ENCODE measurements around the gene ELK3. TPM values are rescaled to one million over a fixed set of nuclear protein-coding genes. Genes with fewer than 3 reads are reported as not detected.

ELK3 gene
- 4.8 and 5.1 TPM in 2 replicates for polyA plus RNA-seq (2014; cell fraction: cytosol; rRNA removed)
- polyA plus RNA-seq (2014; cell fraction: nucleus; rRNA removed), result 3.1 and 4.1 TPM in 2 replicates

DNA sequence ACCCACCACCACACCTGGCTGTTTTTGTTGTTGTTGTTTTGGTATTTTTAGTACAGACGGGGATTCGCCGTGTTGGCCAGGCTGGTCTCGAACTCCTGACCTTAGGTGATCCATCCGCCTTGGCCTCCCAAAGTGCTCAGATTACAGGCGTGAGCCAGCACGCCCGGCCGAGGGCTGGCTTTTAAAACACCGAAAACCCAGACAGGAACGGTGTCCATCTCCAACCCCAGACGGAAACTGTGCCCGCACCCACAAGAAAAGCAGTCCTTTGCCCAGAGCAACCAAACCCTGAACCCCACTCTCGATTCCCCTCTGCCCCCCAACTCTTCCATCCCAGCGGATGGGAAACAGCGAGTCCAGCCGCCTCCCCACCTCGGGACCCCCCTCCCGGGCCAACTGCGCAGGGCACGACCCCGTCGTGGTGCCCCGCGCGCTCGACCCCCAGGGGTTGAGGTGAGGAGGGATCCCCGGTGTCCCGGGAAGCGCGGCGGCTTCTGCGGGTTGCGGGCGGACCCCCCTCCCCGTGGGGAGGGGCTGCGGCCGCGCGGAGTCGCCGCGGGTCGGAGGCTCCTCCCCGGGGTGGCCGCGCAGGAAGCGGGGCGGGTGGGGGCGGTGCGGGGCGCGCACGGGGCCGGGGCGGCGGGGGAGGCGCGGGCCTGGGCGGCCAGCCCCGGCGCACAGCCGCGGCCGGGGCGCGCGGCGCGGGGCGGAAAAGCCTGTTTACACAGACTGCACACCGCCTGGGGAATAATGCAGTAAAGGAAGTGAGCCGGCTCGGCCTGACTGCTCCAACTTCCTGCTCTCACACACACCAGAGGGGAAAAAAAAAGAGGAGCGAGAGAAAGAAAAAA, at the start of gene ELK3:
TSS of gene ELK3 (plus strand) at position 651 of the 851 bp plus-strand sequence.
- peak; percentile 52 for DNase-seq (ENCODE audit: low spot score)

DNA sequence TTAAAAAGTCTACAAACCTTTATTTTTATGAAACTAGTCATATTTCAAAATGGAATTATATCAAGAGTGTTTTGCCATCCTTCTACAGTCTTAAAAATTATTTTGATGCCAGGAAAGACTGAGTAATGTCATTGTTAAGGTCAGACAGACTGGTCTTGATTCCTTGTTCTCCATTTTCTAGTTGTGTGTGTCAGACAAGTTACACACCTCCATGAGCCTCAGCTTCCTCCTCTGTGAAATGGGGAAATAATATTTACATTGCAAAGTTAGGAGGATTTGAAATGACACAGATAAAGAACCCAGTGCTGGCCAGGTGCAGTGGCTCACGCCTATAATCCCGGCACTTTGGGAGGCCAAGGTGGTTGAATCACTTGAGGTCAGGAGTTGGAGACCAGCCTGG, 47.4 kb upstream of the ELK3 start:
- DNase-seq (ENCODE audit: low spot score), result no peak

DNA sequence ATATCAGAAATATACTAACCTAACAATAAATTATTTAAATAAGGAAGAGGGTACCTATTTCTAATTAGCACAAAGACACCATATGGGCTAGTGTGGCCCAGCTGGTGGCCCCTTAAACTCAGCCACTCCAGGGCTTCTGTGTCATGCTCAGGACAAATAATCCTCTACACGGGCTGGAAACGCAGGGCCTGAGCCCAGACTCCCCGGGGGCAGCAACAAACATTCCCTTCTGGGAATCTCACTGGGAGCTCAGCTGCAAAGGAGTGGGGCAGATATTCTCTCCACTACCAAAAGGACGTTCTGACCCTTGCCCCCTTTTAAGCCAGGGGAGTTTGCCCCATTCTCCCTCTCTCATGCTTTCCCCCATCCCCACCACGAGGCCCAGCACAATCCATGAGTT, 43.7 kb upstream of the ELK3 start:
- DNase-seq (ENCODE audit: low spot score), result no peak

DNA sequence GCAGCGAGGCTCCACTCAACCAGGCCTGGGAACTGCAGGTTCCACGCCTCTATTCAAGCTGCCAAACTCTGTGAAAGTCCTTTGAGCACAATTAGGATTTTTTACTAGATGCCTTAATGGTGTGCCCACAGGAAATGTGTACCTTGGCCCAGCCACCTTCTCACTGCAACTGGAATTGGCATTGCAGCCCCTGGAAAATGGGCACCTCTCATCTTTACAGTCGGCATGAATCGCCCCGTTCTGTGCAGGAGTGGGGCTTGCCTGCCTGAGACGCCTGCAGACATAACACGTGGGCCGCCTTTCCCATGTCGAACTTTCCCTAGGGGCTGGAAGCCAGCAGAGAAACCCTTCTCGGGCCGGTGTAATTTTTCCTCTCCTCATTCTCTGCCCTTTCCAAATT, 42.0 kb upstream of the ELK3 start:
- DNase-seq (ENCODE audit: low spot score), result peak; percentile 37

DNA sequence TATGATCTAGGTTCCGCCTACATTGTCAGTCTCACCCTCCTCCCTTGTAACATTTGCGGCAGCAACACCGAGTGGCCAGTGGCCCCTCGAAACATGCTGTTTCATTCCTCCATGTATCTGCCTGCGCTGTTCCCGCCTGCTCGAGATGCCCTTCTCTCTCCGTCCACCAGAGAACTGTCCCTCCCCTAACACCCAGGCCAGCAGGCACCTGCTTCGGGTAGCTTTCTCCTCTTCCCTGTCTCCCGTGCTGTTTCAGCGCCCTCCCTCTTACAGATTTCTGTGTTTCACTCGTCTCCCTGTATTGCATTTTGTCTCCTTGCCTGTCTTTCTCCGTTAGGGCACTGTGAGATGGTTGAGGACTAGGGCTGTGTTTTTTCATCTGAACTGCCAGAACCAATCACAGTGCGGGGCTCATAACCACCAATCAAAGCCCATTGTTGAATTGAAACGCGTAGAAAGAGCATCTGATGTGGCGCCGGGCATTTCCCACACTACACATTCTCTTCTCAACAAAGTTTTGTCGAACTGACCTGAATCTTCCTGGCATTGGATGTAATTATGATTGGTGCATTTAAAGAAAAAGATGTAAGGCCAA, 40.9 kb upstream of the ELK3 start:
- peak; percentile 81 for DNase-seq (ENCODE audit: low spot score)

DNA sequence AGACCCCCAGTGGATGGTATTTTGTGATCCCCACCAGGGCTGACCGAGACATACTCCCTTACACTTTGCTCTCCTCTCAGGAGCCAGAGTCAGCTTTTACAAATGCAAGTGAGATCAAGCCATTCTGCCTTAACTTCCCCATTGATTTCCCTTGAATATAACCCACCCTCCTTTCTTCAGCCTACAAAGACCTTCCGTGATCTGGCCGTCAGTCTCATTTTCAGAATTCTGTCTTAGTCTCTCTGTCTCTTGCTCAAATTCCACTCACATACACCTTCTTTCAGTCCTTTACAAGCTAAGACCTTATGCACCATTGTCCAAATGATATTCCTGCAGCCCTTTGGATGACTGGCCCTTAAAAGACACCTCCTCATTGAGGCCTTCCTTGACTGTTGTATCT, 39.0 kb upstream of the ELK3 start:
- DNase-seq (ENCODE audit: low spot score), result no peak

DNA sequence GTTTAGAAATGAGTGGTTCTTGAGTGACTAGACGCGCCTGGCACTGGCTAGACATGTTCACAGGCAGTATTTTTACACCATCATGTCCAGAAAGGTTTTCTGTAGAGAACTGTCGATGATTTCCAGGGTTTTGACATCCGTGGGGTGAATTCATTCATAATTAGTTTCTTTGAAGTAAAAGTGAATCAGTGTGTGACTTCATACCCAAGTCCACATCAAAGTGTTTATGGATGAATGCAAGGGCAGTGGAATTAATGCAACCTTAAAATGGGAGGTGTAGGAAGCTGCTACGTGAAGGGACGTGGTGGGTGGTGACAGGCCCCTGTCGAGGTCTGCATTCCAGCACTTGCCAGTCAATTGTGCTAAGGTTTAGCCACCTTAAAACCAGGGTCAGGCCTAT, 38.4 kb upstream of the ELK3 start:
- DNase-seq (ENCODE audit: low spot score), result no peak

DNA sequence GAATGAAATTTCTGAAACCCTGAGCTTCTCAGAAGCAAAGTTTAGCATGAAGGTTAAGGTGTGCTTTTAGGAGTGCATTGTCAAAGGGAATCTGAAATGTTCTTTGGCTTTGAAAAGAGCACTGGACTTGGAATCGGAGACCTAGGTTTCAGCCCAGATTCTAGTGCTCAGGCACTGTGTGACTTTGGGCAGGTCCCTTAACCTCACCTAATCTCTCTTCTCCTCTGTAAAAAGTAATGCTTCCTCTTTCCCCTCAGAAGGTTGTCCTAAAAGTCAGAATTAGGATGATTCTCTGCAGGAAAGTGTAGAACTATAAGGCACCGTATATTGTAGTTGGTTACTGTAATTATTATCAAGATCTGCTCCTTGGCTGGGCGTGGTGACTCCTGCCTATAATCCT, 38.0 kb upstream of the ELK3 start:
- no peak for DNase-seq (ENCODE audit: low spot score)

DNA sequence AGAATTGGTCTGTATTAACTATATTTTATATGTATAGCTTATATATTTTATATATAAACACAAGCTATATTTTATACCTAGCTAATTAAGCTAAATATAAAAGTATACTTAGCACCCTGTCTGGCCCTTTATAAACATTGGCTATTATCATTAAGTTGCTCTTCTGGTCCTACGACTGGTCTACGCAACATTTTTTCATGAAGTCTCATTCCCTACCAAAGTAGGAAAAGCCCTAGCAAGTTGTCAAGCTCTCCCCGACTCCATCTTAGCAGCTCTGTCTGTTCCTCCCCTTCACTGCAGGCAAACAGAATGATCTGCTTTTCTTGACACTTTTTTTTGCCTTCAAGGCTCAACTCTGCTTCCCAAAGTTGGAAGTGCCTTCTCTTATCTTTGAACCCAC, 36.7 kb upstream of the ELK3 start:
- no peak for DNase-seq (ENCODE audit: low spot score)

DNA sequence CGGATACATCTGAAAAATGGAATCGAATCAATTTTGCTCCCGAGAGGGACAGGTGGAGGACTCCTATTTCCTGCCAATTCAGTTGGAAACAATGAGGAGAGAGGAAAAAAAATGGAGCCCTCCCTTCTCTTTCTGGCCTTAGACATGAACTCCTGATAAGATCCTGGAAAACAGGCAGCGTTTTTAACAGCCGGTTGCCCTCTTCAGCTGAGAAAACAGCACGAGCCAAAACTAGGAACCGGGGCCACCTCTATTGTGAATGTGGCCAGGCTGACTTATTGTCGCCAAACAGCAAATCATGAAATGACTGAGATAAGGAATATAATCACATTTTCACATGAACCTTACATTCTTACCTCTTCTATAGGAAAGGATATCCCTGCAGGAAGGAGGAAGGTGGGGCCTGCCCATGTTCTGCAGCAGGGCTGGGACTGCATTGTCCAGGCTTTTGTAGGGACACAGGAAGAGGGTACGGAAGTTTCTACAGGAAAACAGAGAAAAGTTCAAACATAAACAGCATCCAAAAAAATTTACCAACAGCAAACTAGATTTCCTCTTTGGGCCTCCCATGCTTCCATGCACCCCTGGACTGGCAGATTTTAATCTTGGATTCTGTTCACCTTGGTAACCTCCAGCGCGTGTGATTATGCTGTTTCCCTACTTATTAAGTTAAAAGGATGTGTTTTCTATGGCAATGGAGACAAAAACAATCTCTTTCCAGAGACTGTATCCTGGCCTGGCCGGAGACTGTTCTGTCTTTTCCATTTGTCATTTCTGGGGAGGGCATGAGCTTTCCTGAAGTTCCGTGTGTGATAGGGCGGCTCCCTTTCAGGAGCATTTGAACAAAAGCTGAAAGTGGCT, 29.0 kb upstream of the ELK3 start:
- DNase-seq (ENCODE audit: low spot score), result peak; percentile 19

DNA sequence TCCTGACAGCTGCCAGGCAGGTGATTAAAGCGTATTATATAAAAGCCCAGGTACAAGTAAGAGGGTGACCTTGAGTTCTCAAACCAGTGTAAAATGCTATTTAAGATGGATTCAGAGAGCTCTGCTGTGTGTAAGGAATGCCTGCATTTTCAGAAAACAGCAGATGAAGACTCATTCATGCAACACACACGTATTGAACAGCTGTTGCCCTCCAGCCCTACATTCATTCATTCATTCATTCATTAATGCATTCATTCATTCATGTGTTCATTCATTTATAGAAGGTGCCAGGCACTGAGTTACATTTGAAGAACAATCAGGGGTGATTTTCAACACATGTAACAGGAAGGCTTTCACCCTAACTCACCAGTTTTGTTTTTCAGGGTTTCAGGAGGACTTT, 27.4 kb upstream of the ELK3 start:
- DNase-seq (ENCODE audit: low spot score), result no peak

DNA sequence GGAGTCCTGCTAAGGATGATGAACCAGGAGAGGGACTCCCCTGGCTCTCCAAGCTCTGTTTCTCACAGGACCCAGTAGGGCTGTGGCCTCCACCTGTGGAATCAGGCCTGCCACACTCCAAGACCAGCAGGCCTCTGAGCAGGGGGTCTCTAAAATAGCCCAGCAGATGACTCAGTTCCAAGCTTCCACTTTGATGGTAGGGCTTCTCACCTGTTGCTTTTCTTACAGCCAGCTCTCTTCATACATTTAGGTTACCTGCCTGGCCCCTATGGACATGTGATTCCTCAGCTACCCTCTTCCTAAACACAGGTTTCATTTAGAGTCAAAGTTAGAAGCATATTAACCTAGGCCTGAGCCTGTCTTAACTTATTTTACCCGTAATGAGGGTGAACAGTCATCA, 26.7 kb upstream of the ELK3 start:
- DNase-seq (ENCODE audit: low spot score), result no peak

DNA sequence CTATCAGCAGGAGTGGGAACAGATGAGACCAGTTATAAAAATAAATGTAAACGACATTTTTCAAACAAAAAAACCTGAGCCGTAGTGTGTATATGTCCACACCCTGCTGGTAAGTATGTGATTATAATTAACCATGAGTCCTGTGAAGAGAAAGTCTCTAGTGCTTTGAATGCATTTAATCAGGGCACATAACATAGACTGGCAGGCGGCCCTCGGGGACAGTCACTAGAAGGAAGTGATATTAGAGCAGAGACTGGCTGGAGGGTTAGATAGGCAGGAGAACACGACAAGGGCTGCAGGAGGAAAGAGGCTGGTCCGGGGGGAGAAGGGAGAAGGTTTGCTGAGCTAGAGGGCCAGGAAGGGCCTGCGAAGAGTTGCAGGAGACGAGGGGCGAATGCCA, 23.8 kb upstream of the ELK3 start:
- DNase-seq (ENCODE audit: low spot score), result no peak

DNA sequence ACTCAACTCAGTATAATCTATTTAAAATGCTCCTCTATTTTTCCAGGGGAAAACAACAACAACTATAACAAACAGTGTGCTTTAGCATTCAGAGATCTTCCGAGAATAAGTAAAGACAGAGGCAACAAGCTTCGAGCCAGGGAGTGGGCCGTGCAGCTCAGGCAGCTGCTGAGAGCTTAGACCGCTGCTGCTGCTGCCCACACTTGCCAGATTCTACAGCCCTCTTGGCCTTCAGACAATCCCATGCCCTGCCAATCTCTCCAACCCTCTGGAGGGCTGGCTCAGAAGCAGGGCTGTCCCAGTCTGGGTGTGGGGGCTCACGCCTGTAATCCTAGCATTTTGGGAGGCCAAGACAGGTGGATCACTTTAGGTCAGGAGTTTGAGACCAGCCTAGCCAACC, 23.4 kb upstream of the ELK3 start:
- no peak for DNase-seq (ENCODE audit: low spot score)

DNA sequence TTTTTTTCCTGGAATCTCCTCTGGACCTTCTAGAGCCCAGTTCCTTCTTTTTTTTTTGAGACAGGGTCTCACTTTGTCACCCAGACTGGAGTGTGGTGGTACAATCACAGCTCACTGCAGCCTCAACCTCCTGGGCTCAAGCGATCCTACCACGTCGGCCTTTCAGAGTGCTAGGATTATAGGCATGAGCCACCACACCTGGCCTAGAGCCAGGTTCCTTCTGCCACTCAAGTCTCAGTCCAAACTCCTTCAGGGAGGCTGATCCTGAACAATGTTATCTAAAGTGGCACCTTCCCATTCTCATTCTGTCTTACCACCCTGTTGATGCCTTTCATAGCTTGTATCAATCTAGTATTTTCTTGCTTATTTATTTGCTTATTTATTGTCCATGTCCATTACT, 22.3 kb upstream of the ELK3 start:
- no peak for DNase-seq (ENCODE audit: low spot score)

DNA sequence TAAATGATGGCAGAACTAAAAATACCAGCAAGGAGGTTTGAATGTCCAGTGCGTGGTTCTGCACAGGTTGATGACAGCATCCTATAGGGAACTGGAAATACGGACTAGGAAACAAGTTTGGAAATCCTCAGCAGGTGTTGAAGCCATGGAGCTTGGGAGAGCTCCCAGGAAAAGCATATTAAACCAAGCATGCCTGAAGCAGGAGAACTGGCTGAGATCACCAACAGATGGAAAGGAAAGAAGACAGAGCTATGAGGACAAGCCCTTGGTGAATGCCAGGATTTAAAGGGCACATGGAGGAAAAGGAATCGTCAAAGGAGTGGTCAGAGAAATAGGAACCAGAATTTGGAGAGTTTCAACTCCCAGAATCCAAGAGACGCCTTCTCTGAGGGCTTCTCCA, 21.2 kb upstream of the ELK3 start:
- no peak for DNase-seq (ENCODE audit: low spot score)

DNA sequence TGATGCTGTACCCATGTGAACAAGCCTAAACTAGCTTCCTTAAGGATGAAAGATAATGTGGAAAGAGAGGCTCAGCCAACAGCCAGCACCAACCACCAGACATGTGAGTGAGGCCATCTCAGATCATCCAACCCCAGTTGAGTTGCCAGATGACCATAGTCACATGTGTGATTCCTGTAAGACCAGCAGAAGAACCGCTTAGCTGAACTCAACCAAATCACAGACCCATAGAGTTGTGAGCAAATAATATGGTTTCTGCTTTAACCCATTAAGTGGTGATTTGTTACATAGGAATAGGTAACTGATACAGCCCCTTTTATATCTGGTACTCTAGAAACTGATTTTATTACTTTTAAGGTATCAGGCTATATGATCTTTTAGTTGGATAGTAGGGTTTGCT, 17.6 kb upstream of the ELK3 start:
- no peak for DNase-seq (ENCODE audit: low spot score)

DNA sequence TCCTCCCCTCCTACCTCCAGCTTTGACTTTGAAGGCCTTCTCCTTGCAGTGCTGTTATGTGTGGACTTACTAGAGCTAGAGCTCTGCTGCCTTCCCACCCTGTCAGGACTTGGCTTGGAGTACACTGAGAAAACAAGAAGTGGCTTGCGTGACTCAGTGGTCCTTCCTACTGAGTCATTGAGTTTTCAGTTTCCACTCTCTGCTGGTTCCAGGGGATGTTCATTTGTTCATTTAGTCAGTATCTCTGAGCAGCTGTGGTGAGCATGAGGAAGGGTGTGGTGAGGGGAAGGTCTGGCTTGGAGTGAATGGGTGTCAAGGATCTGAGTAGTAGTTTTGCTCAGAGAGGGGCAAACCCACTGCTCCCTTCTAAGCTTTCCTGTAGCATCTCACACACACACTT, 17.2 kb upstream of the ELK3 start:
- DNase-seq (ENCODE audit: low spot score), result no peak

DNA sequence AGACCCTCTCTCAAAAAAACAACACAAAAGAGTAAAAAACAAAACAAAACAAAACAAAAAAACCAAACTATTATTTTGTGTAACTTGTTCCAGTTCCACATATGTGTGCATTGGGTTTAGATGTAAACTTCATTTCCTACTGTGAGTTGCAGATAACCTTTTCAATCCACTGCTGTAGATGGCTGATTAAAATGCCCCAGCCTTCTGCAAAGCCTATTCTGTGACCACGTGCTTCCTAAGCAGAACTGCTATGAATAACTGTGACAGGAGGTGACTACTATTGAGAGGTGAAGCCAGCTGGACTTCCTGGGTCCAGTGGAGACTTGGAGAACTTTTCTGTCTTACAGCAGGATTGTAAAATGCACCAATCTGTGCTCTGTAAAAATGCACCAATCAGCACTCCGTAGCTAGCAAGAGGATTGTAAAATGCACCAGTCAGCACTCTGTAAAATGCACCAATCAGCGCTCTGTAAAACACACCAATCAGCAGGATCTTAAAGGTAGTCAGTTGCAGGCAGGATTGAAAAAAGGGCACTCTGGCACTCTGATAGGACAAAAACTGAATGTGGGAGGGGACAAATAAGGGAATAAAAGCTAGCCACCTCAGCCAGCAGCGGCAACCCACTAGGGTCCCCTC, 10.3 kb upstream of the ELK3 start:
- DNase-seq (ENCODE audit: low spot score), result no peak

DNA sequence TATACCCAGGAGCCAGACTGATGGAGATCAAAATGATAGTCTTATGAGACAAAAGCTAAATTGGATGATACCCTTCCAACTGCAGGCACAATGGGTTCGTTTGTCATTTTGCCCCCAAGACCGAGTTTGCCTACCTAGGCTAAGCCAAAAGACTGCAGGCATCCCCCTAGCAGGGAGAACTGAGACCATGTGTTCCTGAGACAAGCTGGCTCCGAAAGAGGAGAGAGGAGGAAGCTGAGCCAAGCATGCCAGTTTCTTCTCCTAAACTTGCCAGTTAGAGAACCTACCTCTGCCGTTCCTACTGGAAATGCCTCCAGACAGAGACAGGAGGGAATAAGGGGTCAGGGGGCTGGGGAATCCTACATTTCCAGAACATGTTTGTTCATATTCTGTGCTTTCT, 8.3 kb upstream of the ELK3 start:
- no peak for DNase-seq (ENCODE audit: low spot score)

DNA sequence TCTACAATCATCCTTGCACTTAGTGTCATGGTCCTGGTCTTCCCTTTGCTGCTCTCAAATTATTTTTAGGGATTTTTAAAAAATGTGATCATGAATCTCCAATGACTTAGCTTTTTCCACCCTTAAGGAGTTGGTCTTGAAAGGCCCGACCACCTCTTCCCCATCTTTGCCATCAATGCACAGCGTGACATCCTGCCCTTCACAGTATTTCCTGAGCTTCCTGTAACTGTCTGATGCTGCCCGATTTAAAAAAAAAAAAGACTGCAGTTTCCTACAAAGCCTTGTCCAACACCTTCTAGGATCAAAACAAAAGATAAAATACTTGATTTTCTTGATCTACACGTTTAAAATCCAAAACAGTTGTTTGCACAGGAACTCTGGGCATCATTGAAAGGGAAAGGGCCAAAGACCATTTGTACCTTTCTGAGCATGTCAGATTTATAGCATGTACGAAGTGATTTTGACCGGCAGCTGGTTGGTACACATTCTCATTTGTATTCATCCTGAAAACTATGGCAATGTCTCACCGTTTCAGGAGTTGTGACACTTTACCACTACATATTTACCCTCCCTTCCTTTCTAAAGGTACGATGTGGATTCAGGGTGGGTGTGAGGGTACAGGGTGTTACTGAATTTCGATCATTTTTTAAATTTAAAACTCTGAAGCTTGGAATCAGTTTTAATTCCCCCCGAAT, 7.4 kb upstream of the ELK3 start:
- no peak for DNase-seq (ENCODE audit: low spot score)

Data from SK-N-DZ (cell line).